ENCODE results near the gene SURF1.
"Not testable (repeated sequence)": the region's sequence is repeated elsewhere in the genome, so short reads cannot be mapped to it uniquely, and the experiment has no call there.

The SURF1 gene, protein sequence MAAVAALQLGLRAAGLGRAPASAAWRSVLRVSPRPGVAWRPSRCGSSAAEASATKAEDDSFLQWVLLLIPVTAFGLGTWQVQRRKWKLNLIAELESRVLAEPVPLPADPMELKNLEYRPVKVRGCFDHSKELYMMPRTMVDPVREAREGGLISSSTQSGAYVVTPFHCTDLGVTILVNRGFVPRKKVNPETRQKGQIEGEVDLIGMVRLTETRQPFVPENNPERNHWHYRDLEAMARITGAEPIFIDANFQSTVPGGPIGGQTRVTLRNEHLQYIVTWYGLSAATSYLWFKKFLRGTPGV

DNA sequence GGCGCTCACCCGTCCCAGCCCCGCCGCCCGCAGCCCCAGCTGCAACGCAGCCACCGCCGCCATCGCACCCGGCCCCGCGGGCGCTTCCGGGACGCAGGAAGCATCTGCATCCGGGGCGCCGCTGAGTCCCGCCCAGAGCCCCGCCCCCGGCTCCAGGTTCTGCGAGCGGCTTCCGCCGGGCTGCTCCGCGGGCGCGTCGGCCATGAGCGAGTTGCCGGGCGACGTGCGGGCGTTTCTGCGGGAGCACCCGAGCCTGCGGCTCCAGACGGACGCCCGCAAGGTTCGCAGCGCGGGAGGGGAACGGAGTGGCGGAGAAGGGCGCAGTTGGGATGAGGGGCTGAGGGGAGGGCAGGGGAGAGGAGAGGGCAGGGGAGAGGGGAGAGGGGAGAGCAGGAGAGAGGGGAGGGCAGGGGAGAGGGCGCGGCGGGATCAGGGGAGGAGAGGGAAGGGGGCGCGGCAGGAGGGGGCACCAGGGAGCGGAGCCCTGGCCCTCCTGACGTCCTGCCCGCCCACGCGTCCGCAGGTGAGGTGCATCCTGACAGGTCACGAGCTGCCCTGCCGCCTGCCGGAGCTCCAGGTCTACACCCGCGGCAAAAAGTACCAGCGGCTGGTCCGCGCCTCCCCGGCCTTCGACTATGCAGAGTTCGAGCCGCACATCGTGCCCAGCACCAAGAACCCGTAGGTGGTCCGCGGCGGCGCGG lies at the start of gene SURF1, which contains the start of gene SURF2:
SURF1 (minus strand) TSS at position 97 of the 701 bp plus-strand sequence; CDS start at position 63, 34 bp downstream.
SURF2 (plus strand) TSS at position 160 of the 701 bp plus-strand sequence; CDS start at position 203, 43 bp downstream.
- peak; percentile 88 for DNase-seq

DNA sequence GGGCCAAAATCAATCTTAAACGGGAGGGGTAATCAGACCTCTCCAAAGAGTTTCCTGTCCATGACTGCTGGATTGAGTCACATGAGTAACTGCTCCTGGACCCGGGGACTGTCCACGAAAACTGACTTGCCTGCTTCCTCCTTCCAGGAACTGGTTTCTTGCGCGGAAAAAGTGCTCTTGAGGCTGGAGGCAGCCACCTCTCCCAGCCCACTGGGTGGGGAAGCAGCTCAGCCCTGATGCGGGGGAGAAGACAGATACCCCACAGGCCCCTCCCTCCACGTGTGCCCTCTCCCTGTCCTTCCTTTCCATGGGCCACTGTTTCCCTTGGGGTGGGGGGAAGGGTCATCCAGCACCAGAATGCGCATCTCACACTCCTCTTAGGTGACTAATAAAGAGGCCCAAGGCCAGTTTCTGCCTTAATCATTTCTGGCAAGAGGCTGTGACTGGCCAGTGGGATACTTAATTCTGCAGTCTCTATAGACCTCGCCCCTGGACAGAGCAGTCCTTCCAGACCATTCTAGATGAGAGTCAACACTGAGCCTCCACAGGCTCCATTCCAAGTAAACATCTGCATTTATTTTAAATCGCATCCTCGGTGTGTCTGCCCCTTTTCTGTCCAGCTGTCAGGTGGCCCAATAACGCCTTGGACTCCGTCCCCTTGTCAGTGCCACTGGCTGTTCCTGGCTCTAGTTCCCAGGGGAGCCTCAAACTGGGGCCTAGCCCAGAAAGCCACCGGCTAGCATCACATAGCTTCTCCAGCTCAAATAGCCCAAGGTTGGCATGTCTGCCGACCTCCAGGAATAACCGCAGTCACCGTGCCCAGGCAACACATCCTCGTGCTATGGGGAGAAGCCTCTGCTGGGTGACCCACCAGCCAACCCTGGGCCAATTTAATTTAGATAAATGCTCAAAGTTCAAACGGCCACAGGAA lies 49.5 kb upstream of the SURF1 start:
- DNase-seq: no peak

DNA sequence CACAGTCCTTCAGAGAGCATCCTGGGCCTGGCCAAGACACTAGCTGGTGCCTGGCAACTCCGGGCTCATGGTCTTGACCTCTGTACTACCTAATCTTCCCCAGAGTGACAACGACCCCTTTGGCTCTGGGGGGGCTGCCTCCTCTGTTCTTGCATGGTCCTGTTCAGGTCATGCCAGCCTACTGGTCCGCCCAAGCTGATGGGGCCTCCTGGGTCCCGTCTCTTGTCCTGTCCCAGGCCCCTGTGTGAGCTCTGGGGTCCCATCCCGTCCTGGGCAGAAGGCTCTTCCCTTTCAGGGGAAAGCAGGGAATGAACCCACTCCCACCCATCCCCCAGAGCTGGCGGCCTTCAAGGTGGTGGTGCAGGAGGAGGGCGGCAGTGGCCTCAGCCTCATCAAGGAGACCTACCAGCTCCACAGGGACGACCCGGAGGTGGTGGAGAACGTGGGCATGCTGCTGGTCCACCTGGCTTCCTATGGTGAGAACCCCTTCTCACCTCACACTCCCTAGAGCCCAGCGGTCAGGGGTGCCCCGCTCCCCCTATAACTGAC lies 48.2 kb upstream of the SURF1 start:
- DNase-seq: no peak

DNA sequence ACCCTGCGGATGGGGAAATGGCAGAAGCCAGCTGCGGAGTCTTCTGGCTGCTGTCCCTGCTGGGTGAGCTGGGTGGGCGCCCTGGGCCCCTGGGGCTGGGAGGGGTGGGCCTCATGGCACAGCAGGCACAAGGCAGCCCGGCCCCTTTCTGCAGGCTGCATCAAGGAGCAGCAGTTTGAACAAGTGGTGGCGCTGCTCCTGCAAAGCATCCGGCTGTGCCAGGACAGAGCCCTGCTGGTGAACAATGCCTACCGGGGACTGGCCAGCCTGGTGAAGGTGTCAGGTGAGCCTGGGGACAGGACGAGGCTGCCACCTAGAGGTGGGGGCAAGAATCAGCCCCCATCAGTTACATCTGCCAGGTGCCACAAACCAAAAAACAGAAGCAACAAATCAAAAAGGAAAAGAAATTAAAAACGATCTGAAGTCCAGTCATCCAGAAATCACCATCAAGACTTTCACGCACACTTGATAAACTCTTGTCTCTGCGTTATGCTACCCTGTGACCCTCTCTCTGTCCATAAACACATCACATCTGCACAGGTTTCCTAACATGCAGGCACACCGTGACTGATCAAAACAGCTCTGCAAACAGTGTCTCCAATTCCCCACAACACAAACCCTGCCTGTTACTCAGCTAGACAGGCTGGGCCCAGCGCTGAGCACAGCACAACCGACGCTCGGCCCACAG lies 47.6 kb upstream of the SURF1 start:
- peak; percentile 9 for DNase-seq

DNA sequence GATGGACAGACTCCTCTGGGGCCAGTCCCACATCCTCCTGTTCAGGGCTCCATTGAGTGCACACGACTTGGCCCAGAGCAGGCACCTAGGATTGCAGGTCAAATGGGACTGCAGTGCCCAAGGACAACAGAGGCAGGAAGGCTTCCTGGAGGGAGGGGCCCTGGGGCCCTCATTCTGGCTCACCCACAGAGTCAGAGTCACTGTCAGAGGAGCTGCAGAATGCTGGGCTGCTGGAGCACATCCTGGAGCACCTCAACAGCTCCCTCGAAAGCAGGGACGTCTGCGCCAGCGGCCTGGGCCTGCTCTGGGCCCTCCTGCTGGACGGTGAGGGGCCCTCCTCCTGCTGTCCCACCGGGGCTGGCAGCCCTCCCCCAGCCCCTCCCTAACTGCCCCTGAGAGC lies 46.4 kb upstream of the SURF1 start:
- DNase-seq: no peak

DNA sequence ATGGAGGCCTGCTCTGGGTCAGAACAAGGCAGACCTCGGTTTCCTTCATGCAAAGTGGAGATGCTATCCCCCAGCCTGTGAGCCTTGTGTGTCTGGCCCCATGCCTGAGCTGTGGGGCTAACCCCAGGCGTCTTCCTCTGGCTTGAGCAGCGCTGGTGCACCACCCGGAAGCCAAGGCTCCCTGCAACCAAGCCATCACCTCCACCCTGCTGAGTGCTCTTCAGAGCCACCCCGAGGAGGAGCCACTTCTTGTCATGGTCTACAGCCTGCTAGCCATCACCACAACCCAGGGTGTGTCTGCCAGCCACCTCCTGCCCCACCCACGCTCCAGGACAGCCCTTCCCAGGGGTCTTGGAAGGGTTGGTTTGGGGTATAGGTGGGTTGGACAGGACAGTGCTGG lies 45.3 kb upstream of the SURF1 start:
- no peak for DNase-seq

DNA sequence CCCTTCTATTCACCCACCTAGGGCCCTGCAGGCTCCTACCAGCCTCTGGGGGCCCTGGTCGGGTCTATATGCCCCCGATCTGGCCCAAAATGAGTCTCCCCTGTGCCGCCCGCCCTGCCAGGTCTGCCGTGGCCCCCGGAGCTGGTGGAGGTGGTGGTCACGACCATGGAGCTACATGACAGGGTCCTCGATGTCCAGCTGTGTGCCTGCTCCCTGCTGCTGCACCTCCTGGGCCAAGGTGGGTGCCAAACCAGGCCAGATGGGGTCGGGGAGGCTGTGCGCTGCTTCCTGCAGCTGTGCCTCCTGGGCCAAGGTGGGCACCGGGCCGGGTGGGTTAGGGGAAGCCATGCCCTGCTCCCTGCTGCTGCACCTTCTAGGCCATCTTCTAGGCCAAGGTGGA lies 44.0 kb upstream of the SURF1 start:
- DNase-seq: no peak

DNA sequence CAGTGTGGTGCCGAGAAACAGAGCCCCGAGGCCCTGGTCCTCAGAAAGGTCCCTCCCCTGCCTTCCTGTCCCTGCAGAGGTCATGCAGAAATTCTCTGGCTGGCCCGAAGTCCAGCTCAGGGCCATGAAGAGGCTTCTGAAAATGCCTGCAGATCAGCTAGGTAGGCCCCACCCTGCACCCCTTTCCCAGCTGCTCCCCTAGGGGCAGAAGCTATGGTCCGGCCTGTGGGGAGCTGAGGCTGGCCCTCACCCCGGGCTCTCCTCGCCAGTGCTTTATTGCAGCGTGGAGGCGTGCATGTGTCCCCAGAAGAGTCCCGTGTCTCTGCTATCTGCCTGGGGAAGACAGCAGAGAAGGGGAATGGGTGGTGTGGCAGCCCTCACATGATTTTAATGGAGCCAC lies 41.6 kb upstream of the SURF1 start:
- DNase-seq: no peak

DNA sequence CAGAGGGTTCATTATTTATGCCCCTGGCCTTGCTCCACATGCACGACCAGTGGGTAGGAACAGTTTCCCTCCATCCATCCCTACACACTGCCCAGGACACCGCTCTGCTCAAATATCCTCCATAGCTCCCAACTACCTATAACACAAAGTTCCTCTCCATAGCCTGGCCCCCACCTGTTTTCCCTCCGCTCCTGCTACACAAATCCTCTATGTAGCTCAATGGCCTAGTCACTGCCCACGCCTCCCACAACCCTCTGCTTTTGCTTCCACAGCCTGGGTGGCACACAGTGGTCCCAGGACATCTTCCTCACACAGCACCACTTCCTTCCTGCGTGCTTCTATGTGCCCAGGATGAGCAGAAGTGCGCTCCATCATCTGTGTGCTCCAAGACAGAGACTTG lies 41.1 kb upstream of the SURF1 start:
- no peak for DNase-seq

DNA sequence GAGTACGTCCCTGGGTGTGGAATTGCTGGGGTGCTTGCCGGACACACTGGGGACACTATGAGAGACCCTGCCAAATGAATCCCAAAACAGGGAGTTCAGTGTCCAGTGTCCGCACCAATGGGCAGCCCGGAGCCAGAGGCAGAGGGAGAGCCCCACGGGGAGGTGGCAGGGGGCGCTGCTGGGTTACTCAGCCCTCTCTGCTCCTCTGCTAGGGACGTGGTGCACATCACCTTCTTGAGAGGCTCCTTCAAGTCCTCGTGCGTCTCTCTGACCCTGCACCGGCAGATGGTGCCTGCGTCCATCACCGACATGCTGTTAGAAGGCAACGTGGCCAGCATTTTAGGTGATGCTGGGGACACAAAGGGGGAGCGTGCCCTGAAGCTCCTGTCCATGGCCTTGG lies 40.7 kb upstream of the SURF1 start:
- no peak for DNase-seq

DNA sequence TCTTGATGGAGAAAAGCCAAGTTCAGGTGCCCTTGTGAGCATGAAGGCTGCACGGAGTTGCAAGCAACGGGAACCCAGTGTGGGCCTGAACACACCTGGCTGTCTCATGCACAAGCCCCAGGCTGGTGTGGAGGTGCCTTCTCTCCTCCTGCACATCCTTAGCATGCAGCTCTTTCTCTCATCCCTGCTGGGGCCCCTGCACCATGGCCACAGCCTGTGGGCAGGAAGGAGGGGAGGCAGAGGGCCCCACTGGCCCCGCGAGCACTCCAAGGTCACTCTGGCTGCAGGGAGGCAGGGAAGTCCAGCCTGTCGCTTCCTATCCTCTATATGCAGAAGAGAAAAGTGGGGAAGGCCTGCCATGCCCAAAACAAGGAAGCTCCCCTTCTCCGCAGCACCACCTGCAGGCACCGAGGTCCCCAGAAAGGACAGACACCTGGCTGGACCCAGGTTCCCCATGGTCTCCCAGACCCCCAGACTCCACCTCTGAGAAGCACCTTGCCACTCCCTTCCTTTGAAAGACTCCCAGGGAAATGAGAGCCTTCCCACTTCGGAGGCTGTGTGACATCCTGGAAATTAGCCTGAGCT lies 38.5 kb upstream of the SURF1 start:
- no peak for DNase-seq

DNA sequence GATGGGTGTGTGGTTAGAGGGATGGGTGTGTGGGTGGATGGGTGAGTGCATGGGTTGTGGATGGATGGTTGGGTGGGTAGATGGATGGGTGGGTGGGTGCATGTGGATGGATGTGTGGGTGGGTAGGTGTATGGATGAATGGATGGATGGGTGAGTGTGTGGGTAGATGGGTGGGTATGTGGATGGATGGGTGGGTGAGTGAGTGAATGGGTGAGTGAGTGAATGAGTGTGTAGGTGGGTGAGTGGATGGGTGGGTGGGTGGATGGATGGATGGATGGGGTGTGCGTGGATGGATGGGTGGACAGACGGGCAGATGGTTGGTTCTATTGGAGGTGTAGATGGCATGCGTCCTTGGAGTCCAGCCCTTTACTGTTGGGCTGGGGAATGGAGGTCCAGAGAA lies 37.1 kb upstream of the SURF1 start:
- DNase-seq: no peak

DNA sequence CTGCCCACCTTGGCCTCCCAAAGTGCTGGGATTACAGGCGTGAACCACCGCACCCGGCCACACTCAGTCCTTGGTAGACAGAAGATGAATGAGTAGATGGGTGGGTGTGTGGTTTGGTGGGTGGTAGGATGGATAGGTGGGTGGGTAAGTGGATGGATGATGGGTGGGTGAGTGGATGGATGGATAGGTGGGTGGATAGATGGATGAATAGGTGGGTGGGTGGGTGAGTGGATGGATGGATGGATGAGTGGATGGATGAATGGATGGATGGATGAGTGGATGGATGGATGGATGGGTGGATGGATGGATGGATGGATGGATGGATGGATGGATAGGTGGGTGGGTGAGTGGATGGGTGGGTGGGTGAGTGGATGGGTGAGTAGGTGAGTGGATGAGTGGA lies 36.0 kb upstream of the SURF1 start:
- not testable (repeated sequence) for DNase-seq

DNA sequence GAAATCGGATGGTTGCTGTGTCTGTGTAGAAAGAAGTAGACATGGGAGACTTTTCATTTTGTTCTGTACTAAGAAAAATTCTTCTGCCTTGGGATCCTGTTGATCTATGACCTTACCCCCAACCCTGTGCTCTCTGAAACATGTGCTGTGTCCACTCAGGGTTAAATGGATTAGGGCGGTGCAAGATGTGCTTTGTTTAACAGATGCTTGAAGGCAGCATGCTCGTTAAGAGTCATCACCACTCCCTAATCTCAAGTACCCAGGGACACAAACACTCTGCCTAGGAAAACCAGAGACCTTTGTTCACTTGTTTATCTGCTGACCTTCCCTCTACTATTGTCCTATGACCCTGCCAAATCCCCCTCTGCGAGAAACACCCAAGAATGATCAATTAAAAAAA lies 35.2 kb upstream of the SURF1 start:
- not testable (repeated sequence) for DNase-seq

DNA sequence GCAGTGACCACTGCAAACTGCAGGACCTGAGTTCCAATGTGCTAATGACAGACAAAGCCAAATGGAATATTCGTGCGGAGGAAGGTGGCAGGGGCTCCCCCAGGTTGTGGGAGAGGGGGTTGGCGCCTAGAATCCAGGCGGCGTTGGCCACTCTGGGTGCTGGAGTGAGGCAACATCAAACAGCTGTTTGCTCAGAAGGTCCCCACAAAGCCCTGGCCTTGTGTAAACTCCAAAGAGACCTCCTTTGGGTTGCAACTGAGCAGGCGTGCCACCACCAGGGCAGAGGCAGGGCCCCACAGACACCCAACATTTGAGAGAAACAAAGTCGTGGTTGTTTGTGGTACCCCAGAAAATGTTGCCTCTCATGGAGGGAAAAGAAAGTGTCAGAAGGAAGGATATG lies 34.4 kb upstream of the SURF1 start:
- DNase-seq: no peak

DNA sequence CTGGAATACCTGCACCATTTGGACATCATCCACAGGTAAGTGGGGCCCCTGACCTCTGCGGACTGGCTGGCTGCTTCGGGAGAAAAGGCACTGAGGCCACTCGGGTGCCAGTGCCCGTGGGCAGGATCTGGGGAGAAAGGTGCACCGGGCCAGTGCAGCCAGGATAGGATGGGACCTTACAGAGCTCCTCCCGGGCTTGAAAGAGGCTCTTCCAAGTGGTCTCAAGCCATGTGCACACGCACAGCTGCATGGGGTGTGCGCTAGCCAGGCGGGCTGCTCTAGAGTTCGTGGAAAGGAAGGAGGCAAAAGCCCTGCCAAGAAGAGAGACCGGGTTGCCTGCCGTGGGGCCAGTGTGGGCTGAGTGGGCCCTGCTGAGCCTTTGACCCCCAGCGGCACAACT lies 33.3 kb upstream of the SURF1 start:
- DNase-seq: no peak

DNA sequence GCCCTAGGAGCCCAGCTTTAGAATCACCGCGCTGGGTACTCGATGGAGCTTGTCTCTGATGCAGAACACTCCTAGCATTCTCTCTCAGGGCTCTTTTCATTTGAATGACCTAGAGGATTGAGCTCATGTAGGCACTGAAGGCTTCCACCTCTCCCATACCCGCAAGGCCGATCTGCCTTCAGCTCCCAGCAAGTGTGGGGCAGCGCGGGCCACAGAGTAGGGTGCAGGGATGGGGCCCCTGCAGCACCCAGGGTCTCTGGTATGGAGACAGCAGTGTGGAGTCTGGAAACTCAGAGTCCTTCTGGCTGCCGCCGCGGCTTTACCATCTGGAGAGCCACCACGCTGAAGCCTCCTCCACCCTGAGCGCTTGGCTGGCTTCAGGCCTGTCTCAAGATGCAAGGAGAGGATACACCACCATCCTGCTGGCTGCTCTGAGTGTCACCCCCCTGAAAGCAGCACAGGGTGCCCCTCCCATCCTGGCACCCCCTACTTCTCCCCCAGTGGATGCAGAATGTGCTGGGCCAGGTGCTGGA lies 32.8 kb upstream of the SURF1 start:
- no peak for DNase-seq

DNA sequence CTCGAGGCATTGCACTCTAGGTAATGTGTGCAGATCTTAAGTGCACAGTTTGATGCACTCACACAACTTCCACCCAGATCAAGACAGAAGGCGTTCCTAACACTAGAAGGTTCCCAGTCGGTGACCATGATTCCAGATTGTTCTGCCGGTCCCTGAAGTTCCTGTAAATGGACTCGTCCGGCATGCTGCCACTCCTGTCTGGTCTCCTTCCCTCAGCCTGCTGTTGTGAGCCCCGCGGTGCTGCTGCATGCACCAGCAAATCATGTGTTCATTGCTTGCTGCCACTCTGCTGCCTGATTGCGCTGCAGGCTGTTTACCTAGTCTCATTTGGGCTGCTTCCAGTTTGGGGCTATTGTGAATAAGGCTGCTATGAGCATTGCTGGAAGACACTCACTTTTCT lies 31.4 kb upstream of the SURF1 start:
- no peak for DNase-seq

DNA sequence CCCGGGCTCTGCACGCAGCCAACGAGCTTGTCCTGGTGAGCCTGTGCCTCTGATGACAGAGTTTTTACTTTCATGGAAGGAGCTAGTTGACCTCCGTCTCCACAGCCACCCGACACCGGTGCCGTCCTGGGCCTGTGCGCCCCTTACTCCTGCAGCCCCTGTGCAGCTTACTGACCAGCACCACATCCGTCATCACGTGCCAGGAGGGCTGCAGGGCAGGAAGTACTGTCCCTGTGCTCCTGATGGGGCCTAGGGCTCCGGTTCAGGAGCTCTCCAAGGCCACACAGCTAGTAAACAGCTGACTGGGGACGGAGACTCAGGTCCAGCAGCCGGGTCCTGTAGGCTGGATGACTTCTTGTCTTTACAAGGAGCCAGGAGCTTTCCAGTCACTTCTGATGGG lies 30.1 kb upstream of the SURF1 start:
- no peak for DNase-seq

DNA sequence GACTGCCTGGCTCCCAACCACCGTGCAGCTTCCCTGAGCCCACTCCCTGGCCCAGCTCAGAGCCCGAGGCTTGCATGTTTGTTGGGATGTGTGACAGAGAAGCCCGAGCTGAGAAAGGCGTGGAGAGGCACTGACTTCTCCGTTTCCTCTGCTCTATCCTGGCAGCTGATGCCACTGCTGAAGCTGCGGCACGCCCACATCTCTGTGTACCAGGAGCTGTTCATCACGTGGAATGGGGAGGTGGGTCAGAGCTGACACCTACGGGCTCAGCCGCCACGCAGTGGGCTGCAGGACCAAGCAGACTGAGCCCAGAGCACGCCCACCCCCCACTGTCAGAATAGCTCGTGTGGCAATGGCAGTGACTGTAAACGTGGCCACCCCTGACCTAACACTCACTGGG lies 29.2 kb upstream of the SURF1 start:
- DNase-seq: no peak

DNA sequence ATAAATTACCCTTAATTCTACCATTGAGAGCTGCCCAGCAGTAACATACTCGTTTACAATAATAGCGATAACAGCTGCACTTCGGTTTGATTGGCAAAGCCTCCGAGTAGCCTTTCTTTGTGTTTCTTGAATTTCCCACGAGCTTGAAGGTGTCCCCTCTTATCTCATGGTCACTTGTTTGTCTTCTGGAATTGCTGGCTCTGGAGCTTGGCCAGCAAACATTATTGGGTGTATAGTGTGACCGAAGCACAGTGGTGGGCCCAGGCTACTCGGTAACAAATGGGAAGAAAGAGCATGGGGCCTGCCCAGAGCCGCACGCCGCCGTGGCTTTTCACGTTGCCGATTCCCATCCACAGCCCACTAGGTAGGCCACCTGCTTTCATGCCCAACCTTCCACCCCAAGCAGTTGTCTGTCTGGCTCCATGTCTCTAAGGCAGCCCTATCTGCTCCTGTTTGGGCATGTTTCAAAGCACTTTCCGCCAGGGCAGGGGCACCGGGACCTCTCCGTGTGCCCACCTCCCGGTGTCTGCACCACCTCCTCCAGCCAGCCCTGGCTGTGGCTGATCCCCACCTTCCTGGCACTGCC lies 28.5 kb upstream of the SURF1 start:
- no peak for DNase-seq

DNA sequence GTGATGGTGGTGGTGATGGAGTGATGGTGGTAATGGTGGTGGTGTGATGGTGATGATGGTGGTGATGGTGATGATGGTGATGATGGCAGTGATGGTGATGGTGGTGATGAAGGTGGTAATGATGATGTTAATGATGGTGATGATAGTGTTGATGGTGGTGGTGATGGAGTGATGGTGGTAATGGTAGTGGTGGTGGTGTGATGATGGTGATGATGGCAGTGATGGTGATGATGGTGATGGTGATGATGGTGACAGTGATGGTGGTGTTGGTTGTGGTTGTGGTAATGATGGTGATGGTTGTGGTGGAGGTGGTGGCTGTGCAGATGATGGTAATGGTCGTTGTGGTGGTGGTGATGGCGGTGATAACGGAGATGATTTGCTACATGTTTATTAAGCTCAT lies 27.2 kb upstream of the SURF1 start:
- DNase-seq: no peak
